SU-DHL-6 (cell line): ENCODE data around the gene PAAF1.

Experiments
- EZH2phosphoT487 ChIP-seq: fragments of 200-600 bp; sonication (generic), shearing (Covaris generic); conservative IDR thresholded peaks from 2 replicates; pipeline ENCODE4 v1.6.1; 2018; ENCODE audit warnings: mild to moderate bottlenecking, antibody characterized with exemption, low read length, moderate library complexity, mixed read lengths
- TF ChIP-seq, protein P1 (sequence below): fragments of 200-600 bp; sonication (generic); IDR thresholded peaks from one replicate; pipeline ENCODE4 v1.5.1; 2017; ENCODE audit warnings: antibody characterized with exemption, mild to moderate bottlenecking, low read length, moderate library complexity; ENCODE audit not compliant: insufficient read depth, poor library complexity, severe bottlenecking

DNA sequence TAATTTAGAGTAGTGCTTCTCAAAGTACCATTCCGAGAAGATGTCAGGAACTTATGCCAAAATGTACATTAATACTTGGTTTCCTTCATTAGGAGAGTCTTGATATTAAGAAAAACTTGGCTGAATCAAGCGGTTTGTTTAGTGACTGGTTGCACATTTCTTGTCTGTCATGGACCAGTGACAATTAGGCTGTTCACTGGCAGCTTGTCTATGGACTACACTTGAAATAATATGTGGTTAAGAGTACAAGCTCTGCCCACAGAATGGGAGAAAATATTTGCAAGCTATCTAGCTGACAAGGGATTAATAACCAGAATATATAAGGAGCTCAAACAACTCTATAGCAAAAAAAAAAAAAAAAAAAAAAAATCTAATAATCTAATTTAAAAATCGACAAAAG is 24.8 kb upstream of the PAAF1 start:
- TF ChIP-seq, protein P1, sequence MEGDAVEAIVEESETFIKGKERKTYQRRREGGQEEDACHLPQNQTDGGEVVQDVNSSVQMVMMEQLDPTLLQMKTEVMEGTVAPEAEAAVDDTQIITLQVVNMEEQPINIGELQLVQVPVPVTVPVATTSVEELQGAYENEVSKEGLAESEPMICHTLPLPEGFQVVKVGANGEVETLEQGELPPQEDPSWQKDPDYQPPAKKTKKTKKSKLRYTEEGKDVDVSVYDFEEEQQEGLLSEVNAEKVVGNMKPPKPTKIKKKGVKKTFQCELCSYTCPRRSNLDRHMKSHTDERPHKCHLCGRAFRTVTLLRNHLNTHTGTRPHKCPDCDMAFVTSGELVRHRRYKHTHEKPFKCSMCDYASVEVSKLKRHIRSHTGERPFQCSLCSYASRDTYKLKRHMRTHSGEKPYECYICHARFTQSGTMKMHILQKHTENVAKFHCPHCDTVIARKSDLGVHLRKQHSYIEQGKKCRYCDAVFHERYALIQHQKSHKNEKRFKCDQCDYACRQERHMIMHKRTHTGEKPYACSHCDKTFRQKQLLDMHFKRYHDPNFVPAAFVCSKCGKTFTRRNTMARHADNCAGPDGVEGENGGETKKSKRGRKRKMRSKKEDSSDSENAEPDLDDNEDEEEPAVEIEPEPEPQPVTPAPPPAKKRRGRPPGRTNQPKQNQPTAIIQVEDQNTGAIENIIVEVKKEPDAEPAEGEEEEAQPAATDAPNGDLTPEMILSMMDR: no peak
- no peak for TF ChIP-seq EZH2phosphoT487
